ENCODE measurements around the gene RBKS. TPM values are rescaled to one million over a fixed set of nuclear protein-coding genes. Genes with fewer than 3 reads are reported as not detected.
A peak's percentile ranks its signal among the peaks of the same experiment; 100 is the strongest.

RBKS gene
- total RNA-seq, 1 experiment from 2014 or later = 0.54 TPM

DNA sequence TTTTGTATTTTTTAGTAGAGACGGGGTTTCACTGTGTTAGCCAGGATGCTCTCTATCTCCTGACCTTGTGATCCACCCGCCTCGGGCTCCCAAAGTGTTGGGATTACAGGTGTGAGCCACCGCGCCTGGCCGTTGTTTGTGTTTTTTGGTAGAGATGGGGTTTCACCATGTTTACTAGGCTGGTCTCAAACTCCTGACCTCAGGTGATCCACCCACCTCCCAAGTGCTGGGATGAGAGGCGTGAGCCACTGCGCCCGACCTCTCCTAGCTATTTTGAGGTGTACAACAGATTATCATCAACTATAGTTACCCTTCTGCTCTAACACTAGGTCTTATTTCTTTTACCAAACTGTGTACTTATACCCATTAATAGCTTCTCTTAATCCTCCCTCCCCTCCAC lies 147.6 kb downstream of the RBKS start:
- H3K27me3 ChIP-seq (replicated peaks; ENCODE audit: insufficient read depth, low read depth, low read length, poor library complexity) = peaks cover 4% of the 10 kb centered on the region
- CTCF ChIA-PET = interaction anchor here (0.7 kb wide), 1 partner anchor 702 kb away, joined by 3 read pairs; no protein-coding TSS in a partner anchor
- TF ChIP-seq, protein P1, sequence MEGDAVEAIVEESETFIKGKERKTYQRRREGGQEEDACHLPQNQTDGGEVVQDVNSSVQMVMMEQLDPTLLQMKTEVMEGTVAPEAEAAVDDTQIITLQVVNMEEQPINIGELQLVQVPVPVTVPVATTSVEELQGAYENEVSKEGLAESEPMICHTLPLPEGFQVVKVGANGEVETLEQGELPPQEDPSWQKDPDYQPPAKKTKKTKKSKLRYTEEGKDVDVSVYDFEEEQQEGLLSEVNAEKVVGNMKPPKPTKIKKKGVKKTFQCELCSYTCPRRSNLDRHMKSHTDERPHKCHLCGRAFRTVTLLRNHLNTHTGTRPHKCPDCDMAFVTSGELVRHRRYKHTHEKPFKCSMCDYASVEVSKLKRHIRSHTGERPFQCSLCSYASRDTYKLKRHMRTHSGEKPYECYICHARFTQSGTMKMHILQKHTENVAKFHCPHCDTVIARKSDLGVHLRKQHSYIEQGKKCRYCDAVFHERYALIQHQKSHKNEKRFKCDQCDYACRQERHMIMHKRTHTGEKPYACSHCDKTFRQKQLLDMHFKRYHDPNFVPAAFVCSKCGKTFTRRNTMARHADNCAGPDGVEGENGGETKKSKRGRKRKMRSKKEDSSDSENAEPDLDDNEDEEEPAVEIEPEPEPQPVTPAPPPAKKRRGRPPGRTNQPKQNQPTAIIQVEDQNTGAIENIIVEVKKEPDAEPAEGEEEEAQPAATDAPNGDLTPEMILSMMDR (conservative IDR thresholded peaks at IDR 0.05; ENCODE audit: low read depth, low read length) = no peak
- no peak for TF ChIP-seq EZH2 (IDR thresholded peaks at IDR 0.05; ENCODE audit: borderline replicate concordance, low read depth, low read length, poor library complexity, severe bottlenecking)
- H3K4me1 ChIP-seq (ENCODE audit: insufficient read depth, low read length, poor library complexity, severe bottlenecking) = no peaks in the 10 kb centered on the region
- intact Hi-C loops (cut with micrococcal nuclease; ENCODE audit: unreplicated experiment) = no loop called here
- no peak overlapping the region for H3K27ac ChIP-seq (ENCODE audit: low read depth, low read length, poor library complexity, severe bottlenecking)
- POLR2A ChIA-PET (ENCODE audit: low non-redundant PET) = no interaction called here
- no peaks in the 10 kb centered on the region for H3K36me3 ChIP-seq (ENCODE audit: insufficient read depth, low read length, poor library complexity, severe bottlenecking)
- no peaks in the 10 kb centered on the region for H3K9me3 ChIP-seq (ENCODE audit: low read depth, low read length, poor library complexity, severe bottlenecking)
- DNase-seq (ENCODE audit: low spot score) = no peak
- BruUV-seq (replicated peaks) = no TSS peak
- no peak overlapping the region for H3K4me3 ChIP-seq (ENCODE audit: low read depth, low read length, poor library complexity, severe bottlenecking)

DNA sequence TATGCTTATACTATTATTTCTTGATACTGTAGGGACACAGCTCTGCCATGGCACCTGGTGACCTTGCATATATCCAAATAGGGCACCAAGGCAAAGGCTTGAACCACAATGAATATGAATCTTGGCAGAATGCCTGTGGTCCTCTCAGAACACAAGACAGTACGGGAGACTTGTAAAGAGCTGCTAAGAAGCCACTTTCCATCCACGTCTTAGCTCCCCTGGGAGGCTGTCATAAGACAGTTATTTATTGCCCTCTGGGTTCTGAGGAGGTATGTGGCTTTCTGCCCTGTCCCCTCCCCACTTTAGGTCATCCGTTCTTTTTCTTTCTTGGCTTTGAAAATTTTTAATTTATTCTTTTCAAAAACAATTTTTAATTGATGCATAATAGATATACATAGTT lies 148.5 kb downstream of the RBKS start:
- BruUV-seq (replicated peaks) = no TSS peak
- Histone ChIP-seq H3K9me3 (ENCODE audit: low read depth, low read length, poor library complexity, severe bottlenecking) (no peaks in the 10 kb centered on the region), H3K4me1 (ENCODE audit: insufficient read depth, low read length, poor library complexity, severe bottlenecking) (no peaks in the 10 kb centered on the region), H3K4me3 (ENCODE audit: low read depth, low read length, poor library complexity, severe bottlenecking) (no peak overlapping the region), H3K36me3 (ENCODE audit: insufficient read depth, low read length, poor library complexity, severe bottlenecking) (no peaks in the 10 kb centered on the region), H3K27me3 (replicated peaks; ENCODE audit: insufficient read depth, low read depth, low read length, poor library complexity) (peaks cover 4% of the 10 kb centered on the region), H3K27ac (ENCODE audit: low read depth, low read length, poor library complexity, severe bottlenecking) (no peak overlapping the region)
- no peak for TF ChIP-seq EZH2 (IDR thresholded peaks at IDR 0.05; ENCODE audit: borderline replicate concordance, low read depth, low read length, poor library complexity, severe bottlenecking)
- TF ChIP-seq, protein P1 (conservative IDR thresholded peaks at IDR 0.05; ENCODE audit: low read depth, low read length) = no peak
- ChIA-PET POLR2A (ENCODE audit: low non-redundant PET) (no interaction called here), CTCF (no interaction called here)
- peak; percentile 44 for DNase-seq (ENCODE audit: low spot score)
- intact Hi-C loops (cut with micrococcal nuclease; ENCODE audit: unreplicated experiment) = no loop called here

DNA sequence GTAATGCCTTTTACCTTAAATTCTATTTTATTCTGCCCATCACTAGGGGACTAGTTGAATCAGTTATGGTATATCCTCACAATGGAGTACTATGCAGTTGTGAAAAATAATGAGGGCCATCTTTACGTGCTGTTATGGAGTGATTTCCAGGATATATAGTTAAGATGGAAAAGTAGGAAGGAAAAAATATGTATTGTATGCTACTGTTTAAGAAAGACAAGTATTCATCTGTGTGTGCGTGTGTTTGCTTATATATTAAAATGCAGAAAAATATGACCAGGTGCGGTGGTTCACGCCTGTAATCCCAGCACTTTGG lies 151.2 kb downstream of the RBKS start:
- no peaks in the 10 kb centered on the region for H3K36me3 ChIP-seq (ENCODE audit: insufficient read depth, low read length, poor library complexity, severe bottlenecking)
- H3K4me3 ChIP-seq (ENCODE audit: low read depth, low read length, poor library complexity, severe bottlenecking) = no peak overlapping the region
- H3K27me3 ChIP-seq (replicated peaks; ENCODE audit: insufficient read depth, low read depth, low read length, poor library complexity) = no peaks in the 10 kb centered on the region
- no peak overlapping the region for H3K27ac ChIP-seq (ENCODE audit: low read depth, low read length, poor library complexity, severe bottlenecking)
- DNase-seq (ENCODE audit: low spot score) = no peak
- CTCF ChIA-PET = no interaction called here
- BruUV-seq (replicated peaks) = no TSS peak
- POLR2A ChIA-PET (ENCODE audit: low non-redundant PET) = no interaction called here
- H3K4me1 ChIP-seq (ENCODE audit: insufficient read depth, low read length, poor library complexity, severe bottlenecking) = no peaks in the 10 kb centered on the region
- no peaks in the 10 kb centered on the region for H3K9me3 ChIP-seq (ENCODE audit: low read depth, low read length, poor library complexity, severe bottlenecking)
- intact Hi-C loops (cut with micrococcal nuclease; ENCODE audit: unreplicated experiment) = no loop called here
- TF ChIP-seq EZH2 (IDR thresholded peaks at IDR 0.05; ENCODE audit: borderline replicate concordance, low read depth, low read length, poor library complexity, severe bottlenecking) = no peak
- TF ChIP-seq, protein P1 (conservative IDR thresholded peaks at IDR 0.05; ENCODE audit: low read depth, low read length) = no peak

Data from A673 (cell line).